WERI-Rb-1 (cell line): Measurements from ENCODE around the gene MED9.

Experiments used
- DNase-seq: peaks from one replicate; pipeline ENCODE4 v3.0.0-alpha.2; 2020
- H3K27ac ChIP-seq: fragments of 250-450 bp; sonication (Bioruptor Pico); 2 replicates; pipeline ENCODE4 v1.5.1; 2020; ENCODE audit warnings: mild to moderate bottlenecking, moderate library complexity
- H3K27me3 ChIP-seq: fragments of 250-450 bp; sonication (Bioruptor Pico); 2 replicates; pipeline ENCODE4 v1.5.1; 2021; ENCODE audit warnings: mild to moderate bottlenecking, low read depth, moderate library complexity; ENCODE audit not compliant: insufficient read depth, severe bottlenecking
- H3K36me3 ChIP-seq: fragments of 250-450 bp; sonication (Bioruptor Pico); 2 replicates; pipeline ENCODE4 v1.5.1; 2020; ENCODE audit warnings: mild to moderate bottlenecking, moderate library complexity
- H3K4me3 ChIP-seq: 2 replicates; pipeline ENCODE4 v1.5.1; 2011; ENCODE audit warnings: low read depth, mild to moderate bottlenecking, control low read depth, low read length
- H3K9me3 ChIP-seq: fragments of 250-450 bp; sonication (Bioruptor Pico); 2 replicates; pipeline ENCODE4 v1.5.1; 2021; ENCODE audit warnings: mild to moderate bottlenecking, moderate library complexity; ENCODE audit not compliant: severe bottlenecking
- TF ChIP-seq, protein P1 (sequence below): IDR thresholded peaks from 2 replicates; pipeline ENCODE4 v1.5.1; 2011; ENCODE audit warnings: low read depth, mild to moderate bottlenecking, control low read depth, inconsistent platforms, low read length

MED9 gene

DNA sequence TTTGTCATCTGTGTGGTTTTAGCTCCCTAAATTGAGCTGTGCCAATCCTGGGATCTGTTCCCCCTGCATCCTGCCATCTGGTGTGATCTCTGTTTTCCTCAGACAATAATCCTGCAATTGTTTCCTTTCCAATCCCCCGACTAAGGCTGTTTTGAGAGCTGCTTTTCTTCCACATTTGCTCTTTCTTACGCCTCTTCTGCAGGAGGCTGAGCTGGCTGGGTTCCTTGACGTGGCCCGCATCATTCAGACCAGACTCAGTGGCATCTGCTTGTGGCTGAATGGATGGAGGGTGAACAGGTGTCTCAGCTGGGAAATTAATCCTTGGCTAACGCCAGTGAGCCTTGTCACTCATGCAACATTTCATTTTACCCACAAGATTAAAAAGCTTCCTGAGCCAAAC is 9.8 kb upstream of the MED9 start:
- no peak overlapping the region for H3K4me3 ChIP-seq
- H3K36me3 ChIP-seq = no peaks in the 10 kb centered on the region
- H3K27ac ChIP-seq = peak overlapping the region; percentile 69
- peak; percentile 72 for DNase-seq
- H3K27me3 ChIP-seq = no peaks in the 10 kb centered on the region
- H3K9me3 ChIP-seq = peaks cover 4% of the 10 kb centered on the region
- TF ChIP-seq, protein P1, sequence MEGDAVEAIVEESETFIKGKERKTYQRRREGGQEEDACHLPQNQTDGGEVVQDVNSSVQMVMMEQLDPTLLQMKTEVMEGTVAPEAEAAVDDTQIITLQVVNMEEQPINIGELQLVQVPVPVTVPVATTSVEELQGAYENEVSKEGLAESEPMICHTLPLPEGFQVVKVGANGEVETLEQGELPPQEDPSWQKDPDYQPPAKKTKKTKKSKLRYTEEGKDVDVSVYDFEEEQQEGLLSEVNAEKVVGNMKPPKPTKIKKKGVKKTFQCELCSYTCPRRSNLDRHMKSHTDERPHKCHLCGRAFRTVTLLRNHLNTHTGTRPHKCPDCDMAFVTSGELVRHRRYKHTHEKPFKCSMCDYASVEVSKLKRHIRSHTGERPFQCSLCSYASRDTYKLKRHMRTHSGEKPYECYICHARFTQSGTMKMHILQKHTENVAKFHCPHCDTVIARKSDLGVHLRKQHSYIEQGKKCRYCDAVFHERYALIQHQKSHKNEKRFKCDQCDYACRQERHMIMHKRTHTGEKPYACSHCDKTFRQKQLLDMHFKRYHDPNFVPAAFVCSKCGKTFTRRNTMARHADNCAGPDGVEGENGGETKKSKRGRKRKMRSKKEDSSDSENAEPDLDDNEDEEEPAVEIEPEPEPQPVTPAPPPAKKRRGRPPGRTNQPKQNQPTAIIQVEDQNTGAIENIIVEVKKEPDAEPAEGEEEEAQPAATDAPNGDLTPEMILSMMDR = no peak

DNA sequence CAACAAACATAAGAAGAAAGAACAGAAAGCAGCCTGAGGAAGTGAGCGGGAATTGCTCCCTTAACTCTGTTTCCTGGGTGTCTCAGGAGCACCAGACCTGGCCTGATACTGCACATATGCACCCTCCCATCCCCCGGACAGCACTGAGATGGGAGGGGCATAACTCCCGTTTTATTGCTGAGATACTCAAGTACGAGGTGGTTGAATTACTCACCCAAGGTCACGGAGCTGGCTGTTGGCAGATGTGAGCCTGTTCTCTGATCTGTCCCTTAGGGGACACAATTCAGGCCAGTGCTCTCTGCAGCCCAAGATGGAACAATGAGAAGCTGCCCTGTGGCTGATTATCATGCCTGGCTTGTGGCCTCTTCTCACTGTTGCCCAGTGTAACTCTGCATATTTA is 9.1 kb upstream of the MED9 start:
- DNase-seq = peak; percentile 23
- TF ChIP-seq, protein P1 = no peak

DNA sequence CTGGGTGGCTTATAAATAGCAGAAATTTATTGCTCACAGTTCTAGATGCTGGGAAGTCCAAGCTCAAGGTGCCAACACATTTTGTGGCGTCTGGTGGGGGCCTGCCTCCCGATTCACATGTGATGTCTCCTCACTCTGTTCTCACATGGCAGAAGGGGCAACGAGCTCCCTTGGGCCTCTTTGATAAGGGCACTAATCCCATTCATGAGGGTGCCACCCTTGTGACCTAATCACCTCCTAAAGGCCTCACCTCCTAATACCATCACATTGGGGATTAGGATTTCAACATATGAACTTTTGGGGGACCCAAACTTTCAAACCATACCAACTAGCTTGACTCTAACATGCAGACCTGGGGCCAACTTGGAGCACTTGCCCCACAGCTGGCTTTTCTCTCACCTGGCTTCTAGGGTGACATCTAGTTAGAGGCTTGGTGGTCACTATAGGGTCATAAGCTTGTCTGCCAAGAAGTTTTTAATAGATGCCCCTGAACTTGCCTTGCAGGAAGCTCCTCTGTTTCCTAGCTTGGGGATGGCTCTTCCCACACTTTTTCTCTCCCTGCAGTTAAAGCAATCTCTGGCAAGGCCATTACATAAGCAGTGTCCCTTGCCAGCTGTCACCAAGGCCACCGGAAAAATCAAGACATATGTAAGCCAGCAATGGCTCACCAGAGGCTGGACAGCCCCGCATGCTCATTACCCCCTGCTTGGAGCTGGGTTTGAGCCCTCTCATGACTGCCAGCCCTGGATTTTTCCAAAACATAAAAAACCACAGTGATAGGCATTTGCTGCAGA is 8.4 kb upstream of the MED9 start:
- H3K27me3 ChIP-seq = no peaks in the 10 kb centered on the region
- H3K36me3 ChIP-seq = no peaks in the 10 kb centered on the region
- no peak overlapping the region for H3K4me3 ChIP-seq
- no peak for DNase-seq
- peaks cover 4% of the 10 kb centered on the region for H3K9me3 ChIP-seq
- TF ChIP-seq, protein P1 = no peak
- peak overlapping the region; percentile 69 for H3K27ac ChIP-seq

More for the DNA sequence above, 9.1 kb upstream of the MED9 start:
- Histone ChIP-seq H3K9me3 (peaks cover 4% of the 10 kb centered on the region), H3K36me3 (no peaks in the 10 kb centered on the region), H3K27ac (peak overlapping the region; percentile 69), H3K4me3 (no peak overlapping the region), H3K27me3 (no peaks in the 10 kb centered on the region)

DNA sequence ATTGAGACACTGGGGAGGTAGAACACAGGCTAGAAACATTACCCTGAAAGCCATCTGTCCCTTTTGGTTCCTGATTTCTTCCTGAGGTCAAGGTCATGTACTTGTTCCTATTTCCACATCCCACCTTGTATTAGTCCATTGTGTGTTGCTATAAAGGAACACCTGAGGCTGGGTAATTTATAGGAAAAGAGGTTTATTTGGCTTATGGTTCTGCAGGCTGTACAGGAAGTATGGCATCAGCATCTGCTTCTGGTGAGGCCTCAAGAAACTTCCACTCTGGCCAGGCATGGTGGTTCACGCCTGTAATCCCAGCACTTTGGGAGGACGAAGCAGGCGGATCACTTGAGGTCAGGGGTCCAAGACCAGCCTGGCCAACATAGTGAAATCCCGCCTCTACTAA is 7.4 kb upstream of the MED9 start:
- H3K27me3 ChIP-seq = no peaks in the 10 kb centered on the region
- TF ChIP-seq, protein P1 = no peak
- no peaks in the 10 kb centered on the region for H3K36me3 ChIP-seq
- peaks cover 4% of the 10 kb centered on the region for H3K9me3 ChIP-seq
- H3K4me3 ChIP-seq = no peak overlapping the region
- H3K27ac ChIP-seq = no peak overlapping the region
- DNase-seq = no peak

DNA sequence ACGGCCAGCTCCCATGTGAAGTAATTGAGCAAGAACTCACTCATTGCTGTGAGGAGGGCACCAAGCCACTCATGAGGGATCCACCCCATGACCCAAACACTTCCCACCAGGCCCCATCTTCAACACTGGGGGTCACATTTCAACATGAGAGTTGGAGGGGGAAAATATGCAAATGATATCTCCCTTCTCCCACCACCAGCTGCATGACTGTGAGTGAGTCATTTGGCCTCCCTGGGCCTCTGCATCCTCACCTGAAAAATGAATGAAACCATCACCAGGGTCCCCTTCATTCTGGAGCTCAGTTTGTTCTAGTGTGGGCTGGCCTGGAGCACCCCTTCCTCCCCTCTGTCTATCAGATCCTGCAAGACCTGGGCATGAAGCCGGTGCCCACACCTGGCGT is 6.8 kb upstream of the MED9 start:
- Histone ChIP-seq H3K4me3 (no peak overlapping the region), H3K27ac (no peak overlapping the region), H3K27me3 (no peaks in the 10 kb centered on the region), H3K36me3 (no peaks in the 10 kb centered on the region), H3K9me3 (peaks cover 4% of the 10 kb centered on the region)
- TF ChIP-seq, protein P1 = no peak
- no peak for DNase-seq
